ENCODE measurements around the gene FIGN.

- TF ChIP-seq CTCF (IDR thresholded peaks at IDR 0.05) (no peak), ZFX (IDR thresholded peaks at IDR 0.05; ENCODE audit: borderline replicate concordance) (no peak)
These were observed 60.4 kb downstream of the FIGN start for GRCh38 chr2:163675388-163675787.
